NCI-H510A (cell line): ENCODE measurements around the gene NCMAP.
A peak's percentile ranks its signal among the peaks of the same experiment; 100 is the strongest.
"Not testable (repeated sequence)": the region's sequence is repeated elsewhere in the genome, so short reads cannot be mapped to it uniquely, and the experiment has no call there.

Source experiments
- DNase-seq: peaks from one replicate; lab custom pipeline; 2025; lab: John Stamatoyannopoulos, UW

NCMAP gene

GRCh38 chr1:24541711-24542346 lies 14.1 kb upstream of the NCMAP start:
- DNase-seq, result no peak

GRCh38 chr1:24544239-24544638 lies 11.6 kb upstream of the NCMAP start:
- no peak for DNase-seq

GRCh38 chr1:24545662-24546061 lies 10.2 kb upstream of the NCMAP start:
- DNase-seq, result no peak

GRCh38 chr1:24547195-24547594 lies 8.7 kb upstream of the NCMAP start:
- no peak for DNase-seq

- DNase-seq, result no peak
Observed at GRCh38 chr1:24548070-24548469, 7.8 kb upstream of the NCMAP start.

GRCh38 chr1:24549210-24549609 lies 6.7 kb upstream of the NCMAP start:
- not testable (repeated sequence) for DNase-seq

- no peak for DNase-seq
Observed at GRCh38 chr1:24551290-24551959, 4.5 kb upstream of the NCMAP start.

- no peak for DNase-seq
Observed at GRCh38 chr1:24551960-24552571, 3.8 kb upstream of the NCMAP start.

- DNase-seq, result no peak
Observed at GRCh38 chr1:24553931-24554330, 2.0 kb upstream of the NCMAP start.

- DNase-seq, result no peak
Observed at GRCh38 chr1:24554714-24555113, 1.2 kb upstream of the NCMAP start.

GRCh38 chr1:24556414-24556795 lies 518 bp downstream of the NCMAP start:
- DNase-seq, result no peak

- DNase-seq, result no peak
Observed at GRCh38 chr1:24557220-24557619, 1.3 kb downstream of the NCMAP start.

GRCh38 chr1:24557711-24558131 lies 1.8 kb downstream of the NCMAP start:
- no peak for DNase-seq

- no peak for DNase-seq
Observed at GRCh38 chr1:24558455-24558854, 2.6 kb downstream of the NCMAP start.

GRCh38 chr1:24558902-24559791 lies 3.3 kb downstream of the NCMAP start:
- peak; percentile 27 for DNase-seq

- DNase-seq, result no peak
Observed at GRCh38 chr1:24560361-24560760, 4.5 kb downstream of the NCMAP start.

- DNase-seq, result peak; percentile 41
Observed at GRCh38 chr1:24562625-24563024, 6.7 kb downstream of the NCMAP start.

GRCh38 chr1:24564695-24565094 lies 8.8 kb downstream of the NCMAP start:
- no peak for DNase-seq

GRCh38 chr1:24566236-24566867 lies 10.5 kb downstream of the NCMAP start:
- no peak for DNase-seq

GRCh38 chr1:24567792-24568388 lies 12.0 kb downstream of the NCMAP start:
- no peak for DNase-seq

GRCh38 chr1:24568475-24568874 lies 12.6 kb downstream of the NCMAP start:
- no peak for DNase-seq
